ENCODE results near the gene NR4A1. TPM values are rescaled to one million over a fixed set of nuclear protein-coding genes. Genes with fewer than 3 reads are reported as not detected.

The NR4A1 gene
- total and polyA plus RNA-seq, 2 of the 13 experiments (the other 11 are each of a cell fraction or from before 2014, with no cell fraction given) = 5.7 to 15.2 TPM

DNA sequence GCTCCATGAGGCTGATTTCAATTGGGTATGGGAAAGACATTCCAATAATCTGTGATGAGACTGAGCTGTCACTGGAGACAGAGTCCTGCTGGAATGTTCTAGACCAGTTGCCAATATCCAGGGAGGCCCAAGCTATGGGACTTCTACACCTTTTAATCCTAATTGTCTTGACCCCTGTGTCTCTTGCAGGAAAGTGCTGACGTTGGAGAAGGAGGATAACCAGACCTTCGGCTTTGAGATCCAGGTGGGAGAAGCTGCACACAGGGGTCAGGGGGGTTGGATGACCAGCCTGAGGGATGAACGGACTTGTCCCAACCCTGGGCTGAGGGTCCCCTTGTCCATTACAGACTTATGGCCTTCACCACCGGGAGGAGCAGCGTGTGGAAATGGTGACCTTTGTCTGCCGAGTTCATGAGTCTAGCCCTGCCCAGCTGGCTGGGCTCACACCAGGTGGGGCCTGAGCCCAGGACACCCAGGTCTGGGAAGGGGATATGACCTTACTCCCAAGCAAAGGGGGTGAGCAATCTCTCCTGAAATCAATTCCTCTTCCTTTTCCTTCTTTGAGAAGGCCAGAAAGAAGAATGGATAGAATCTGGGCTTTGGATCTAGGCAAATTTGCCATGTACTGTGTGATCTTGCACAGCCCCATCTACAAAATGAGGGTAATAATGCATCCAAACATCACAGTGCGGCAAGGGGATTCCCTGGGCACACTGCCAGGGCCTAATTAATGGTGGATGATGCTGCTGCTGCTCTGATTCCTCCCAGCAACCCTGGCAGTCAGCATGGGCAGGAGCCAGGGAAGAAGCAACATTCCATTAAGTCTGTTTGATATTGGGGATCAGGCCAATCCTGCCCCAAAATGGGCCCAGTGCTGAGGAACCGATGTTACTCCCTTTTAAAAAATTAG lies 40.3 kb upstream of the NR4A1 start (continued):
- TF ChIP-seq, protein P1, sequence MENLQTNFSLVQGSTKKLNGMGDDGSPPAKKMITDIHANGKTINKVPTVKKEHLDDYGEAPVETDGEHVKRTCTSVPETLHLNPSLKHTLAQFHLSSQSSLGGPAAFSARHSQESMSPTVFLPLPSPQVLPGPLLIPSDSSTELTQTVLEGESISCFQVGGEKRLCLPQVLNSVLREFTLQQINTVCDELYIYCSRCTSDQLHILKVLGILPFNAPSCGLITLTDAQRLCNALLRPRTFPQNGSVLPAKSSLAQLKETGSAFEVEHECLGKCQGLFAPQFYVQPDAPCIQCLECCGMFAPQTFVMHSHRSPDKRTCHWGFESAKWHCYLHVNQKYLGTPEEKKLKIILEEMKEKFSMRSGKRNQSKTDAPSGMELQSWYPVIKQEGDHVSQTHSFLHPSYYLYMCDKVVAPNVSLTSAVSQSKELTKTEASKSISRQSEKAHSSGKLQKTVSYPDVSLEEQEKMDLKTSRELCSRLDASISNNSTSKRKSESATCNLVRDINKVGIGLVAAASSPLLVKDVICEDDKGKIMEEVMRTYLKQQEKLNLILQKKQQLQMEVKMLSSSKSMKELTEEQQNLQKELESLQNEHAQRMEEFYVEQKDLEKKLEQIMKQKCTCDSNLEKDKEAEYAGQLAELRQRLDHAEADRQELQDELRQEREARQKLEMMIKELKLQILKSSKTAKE (CRISPR knock-in tag; IDR thresholded peaks at IDR 0.05; ENCODE audit: borderline replicate concordance) = no peak
- no peak for TF ChIP-seq ZNF274 (CRISPR knock-in tag; IDR thresholded peaks at IDR 0.05)
- TF ChIP-seq, protein P2, sequence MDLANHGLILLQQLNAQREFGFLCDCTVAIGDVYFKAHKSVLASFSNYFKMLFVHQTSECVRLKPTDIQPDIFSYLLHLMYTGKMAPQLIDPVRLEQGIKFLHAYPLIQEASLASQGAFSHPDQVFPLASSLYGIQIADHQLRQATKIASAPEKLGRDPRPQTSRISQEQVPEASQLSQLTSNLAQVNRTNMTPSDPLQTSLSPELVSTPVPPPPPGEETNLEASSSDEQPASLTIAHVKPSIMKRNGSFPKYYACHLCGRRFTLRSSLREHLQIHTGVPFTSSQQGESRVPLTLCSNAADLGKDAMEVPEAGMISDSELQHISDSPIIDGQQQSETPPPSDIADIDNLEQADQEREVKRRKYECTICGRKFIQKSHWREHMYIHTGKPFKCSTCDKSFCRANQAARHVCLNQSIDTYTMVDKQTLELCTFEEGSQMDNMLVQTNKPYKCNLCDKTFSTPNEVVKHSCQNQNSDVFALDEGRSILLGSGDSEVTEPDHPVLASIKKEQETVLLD (CRISPR knock-in tag; IDR thresholded peaks at IDR 0.05; ENCODE audit: low read depth) = no peak
- no peak for TF ChIP-seq MZF1 (CRISPR knock-in tag; IDR thresholded peaks at IDR 0.05; ENCODE audit: borderline replicate concordance)
- no peak for TF ChIP-seq KMT2B (CRISPR knock-in tag; IDR thresholded peaks at IDR 0.05)
- no peak for TF ChIP-seq GATAD1 (CRISPR knock-in tag; IDR thresholded peaks at IDR 0.05)
- peak; percentile 66; the same call in 1 of the 2 replicates for TF ChIP-seq ZNF501 (CRISPR knock-in tag; IDR thresholded peaks at IDR 0.05)
- 0 out of 2 replicates have a peak, but pooled peaks have one; percentile 17 for TF ChIP-seq GATAD2A (CRISPR knock-in tag; IDR thresholded peaks at IDR 0.05)
- TF ChIP-seq ZSCAN9 (CRISPR knock-in tag; IDR thresholded peaks at IDR 0.05; ENCODE audit: borderline replicate concordance) = 0 out of 2 replicates have a peak, but pooled peaks have one; percentile 27
- peak; percentile 27; the same call in 1 of the 2 replicates for TF ChIP-seq SPEN (CRISPR knock-in tag; IDR thresholded peaks at IDR 0.05; ENCODE audit: low read depth)
- no peak for TF ChIP-seq ZNF335 (CRISPR knock-in tag; IDR thresholded peaks at IDR 0.05)
- TF ChIP-seq, protein P3, sequence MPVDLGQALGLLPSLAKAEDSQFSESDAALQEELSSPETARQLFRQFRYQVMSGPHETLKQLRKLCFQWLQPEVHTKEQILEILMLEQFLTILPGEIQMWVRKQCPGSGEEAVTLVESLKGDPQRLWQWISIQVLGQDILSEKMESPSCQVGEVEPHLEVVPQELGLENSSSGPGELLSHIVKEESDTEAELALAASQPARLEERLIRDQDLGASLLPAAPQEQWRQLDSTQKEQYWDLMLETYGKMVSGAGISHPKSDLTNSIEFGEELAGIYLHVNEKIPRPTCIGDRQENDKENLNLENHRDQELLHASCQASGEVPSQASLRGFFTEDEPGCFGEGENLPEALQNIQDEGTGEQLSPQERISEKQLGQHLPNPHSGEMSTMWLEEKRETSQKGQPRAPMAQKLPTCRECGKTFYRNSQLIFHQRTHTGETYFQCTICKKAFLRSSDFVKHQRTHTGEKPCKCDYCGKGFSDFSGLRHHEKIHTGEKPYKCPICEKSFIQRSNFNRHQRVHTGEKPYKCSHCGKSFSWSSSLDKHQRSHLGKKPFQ (CRISPR knock-in tag; IDR thresholded peaks at IDR 0.05; ENCODE audit: insufficient replicate concordance) = peak; percentile 66
- TF ChIP-seq HDAC6 (IDR thresholded peaks at IDR 0.05; ENCODE audit: low read depth, low read length) = no peak
- 0 out of 2 replicates have a peak, but pooled peaks have one; percentile 73 for TF ChIP-seq ZNF296 (CRISPR knock-in tag; conservative IDR thresholded peaks at IDR 0.05)
- no peak for TF ChIP-seq KMT2A (CRISPR knock-in tag; IDR thresholded peaks at IDR 0.05)
- no peak for TF ChIP-seq ZBTB21 (CRISPR knock-in tag; IDR thresholded peaks at IDR 0.05)
- TF ChIP-seq RXRA (CRISPR knock-in tag; IDR thresholded peaks at IDR 0.05) = peak; percentile 53; the same call in 1 of the 2 replicates
- TF ChIP-seq, protein P4, sequence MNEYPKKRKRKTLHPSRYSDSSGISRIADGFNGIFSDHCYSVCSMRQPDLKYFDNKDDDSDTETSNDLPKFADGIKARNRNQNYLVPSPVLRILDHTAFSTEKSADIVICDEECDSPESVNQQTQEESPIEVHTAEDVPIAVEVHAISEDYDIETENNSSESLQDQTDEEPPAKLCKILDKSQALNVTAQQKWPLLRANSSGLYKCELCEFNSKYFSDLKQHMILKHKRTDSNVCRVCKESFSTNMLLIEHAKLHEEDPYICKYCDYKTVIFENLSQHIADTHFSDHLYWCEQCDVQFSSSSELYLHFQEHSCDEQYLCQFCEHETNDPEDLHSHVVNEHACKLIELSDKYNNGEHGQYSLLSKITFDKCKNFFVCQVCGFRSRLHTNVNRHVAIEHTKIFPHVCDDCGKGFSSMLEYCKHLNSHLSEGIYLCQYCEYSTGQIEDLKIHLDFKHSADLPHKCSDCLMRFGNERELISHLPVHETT (CRISPR knock-in tag; conservative IDR thresholded peaks at IDR 0.05) = no peak
- no peak for TF ChIP-seq ZNF841 (CRISPR knock-in tag; IDR thresholded peaks at IDR 0.05; ENCODE audit: borderline replicate concordance)
- TF ChIP-seq, protein P5, sequence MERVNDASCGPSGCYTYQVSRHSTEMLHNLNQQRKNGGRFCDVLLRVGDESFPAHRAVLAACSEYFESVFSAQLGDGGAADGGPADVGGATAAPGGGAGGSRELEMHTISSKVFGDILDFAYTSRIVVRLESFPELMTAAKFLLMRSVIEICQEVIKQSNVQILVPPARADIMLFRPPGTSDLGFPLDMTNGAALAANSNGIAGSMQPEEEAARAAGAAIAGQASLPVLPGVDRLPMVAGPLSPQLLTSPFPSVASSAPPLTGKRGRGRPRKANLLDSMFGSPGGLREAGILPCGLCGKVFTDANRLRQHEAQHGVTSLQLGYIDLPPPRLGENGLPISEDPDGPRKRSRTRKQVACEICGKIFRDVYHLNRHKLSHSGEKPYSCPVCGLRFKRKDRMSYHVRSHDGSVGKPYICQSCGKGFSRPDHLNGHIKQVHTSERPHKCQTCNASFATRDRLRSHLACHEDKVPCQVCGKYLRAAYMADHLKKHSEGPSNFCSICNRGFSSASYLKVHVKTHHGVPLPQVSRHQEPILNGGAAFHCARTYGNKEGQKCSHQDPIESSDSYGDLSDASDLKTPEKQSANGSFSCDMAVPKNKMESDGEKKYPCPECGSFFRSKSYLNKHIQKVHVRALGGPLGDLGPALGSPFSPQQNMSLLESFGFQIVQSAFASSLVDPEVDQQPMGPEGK (CRISPR knock-in tag; IDR thresholded peaks at IDR 0.05) = peak; percentile 79

Measured in HepG2 (cell line).